Lower leg skin (tissue), 3 donors: ENCODE results near the gene AKR1E2.

Experiments used
- CTCF ChIP-seq, 3 donors: fragments of 450-650 bp; IDR thresholded peaks; one replicate each; pipeline ENCODE4 v1.5.1; 2016; ENCODE audit warnings: antibody characterized with exemption in 3 of 3, mild to moderate bottlenecking in 3 of 3, moderate library complexity in 2 of 3
- POLR2A ChIP-seq, 2 donors: fragments of 450-650 bp; IDR thresholded peaks; one replicate each; pipeline ENCODE4 v1.6.1; 2016 to 2017; ENCODE audit warnings: antibody characterized with exemption in 2 of 2, mild to moderate bottlenecking in 1 of 2, moderate library complexity in 1 of 2

- TF ChIP-seq POLR2A (IDR thresholded peaks at IDR 0.05) (no peak), CTCF (IDR thresholded peaks at IDR 0.05) (no peak)
Measured at GRCh38 chr10:4807761-4808507, 18.1 kb upstream of the AKR1E2 start.
